HL-60 (cell line): ENCODE data around the gene PXDN.
"Not testable (repeated sequence)": the region's sequence is repeated elsewhere in the genome, so short reads cannot be mapped to it uniquely, and the experiment has no call there.

Experiments used
- DNase-seq, 2 experiments: peaks; one replicate each; pipeline ENCODE4 v3.0.0-alpha.2; 2010 to 2020; ENCODE audit warnings: low read depth in 1 of 2, low spot score in 1 of 2
- H3K27ac ChIP-seq: fragments of 250-450 bp; sonication (Bioruptor Pico); replicated peaks from 2 replicates; pipeline ENCODE4 v1.5.1; 2020; ENCODE audit warnings: mild to moderate bottlenecking, moderate library complexity
- H3K27me3 ChIP-seq: fragments of 250-450 bp; sonication (Bioruptor Pico); 2 replicates; pipeline ENCODE4 v1.5.1; 2021; ENCODE audit warnings: mild to moderate bottlenecking, moderate library complexity; ENCODE audit not compliant: insufficient read depth, poor library complexity, severe bottlenecking
- H3K4me3 ChIP-seq: replicated peaks from 2 replicates; pipeline ENCODE4 v1.5.1; 2011; ENCODE audit warnings: mild to moderate bottlenecking, control low read depth, low read length; ENCODE audit not compliant: insufficient read depth
- CTCF ChIP-seq: IDR thresholded peaks from one replicate; pipeline ENCODE4 v1.5.1; 2011; ENCODE audit warnings: low read length, control low read depth, inconsistent platforms; ENCODE audit not compliant: insufficient read depth
- GABPA ChIP-seq: IDR thresholded peaks from 2 replicates; pipeline ENCODE4 v1.6.1; 2012; ENCODE audit warnings: low read depth
- POLR2AphosphoS5 ChIP-seq: IDR thresholded peaks from 2 replicates; pipeline ENCODE4 v1.6.1; 2012; ENCODE audit warnings: low read depth
- REST ChIP-seq: IDR thresholded peaks from 2 replicates; pipeline ENCODE4 v1.6.1; 2012; ENCODE audit warnings: low read depth; ENCODE audit not compliant: insufficient replicate concordance
- SPI1 ChIP-seq: IDR thresholded peaks from 2 replicates; pipeline ENCODE4 v1.6.1; 2012; ENCODE audit warnings: low read depth, mild to moderate bottlenecking, borderline replicate concordance

Gene PXDN

GRCh38 chr2:1716441-1716840 lies 27.9 kb downstream of the PXDN start:
- H3K27ac ChIP-seq = no peak overlapping the region
- H3K4me3 ChIP-seq = no peak overlapping the region
- H3K27me3 ChIP-seq = no peaks in the 10 kb centered on the region
- no peak for DNase-seq
- TF ChIP-seq SPI1 = no peak
- TF ChIP-seq POLR2AphosphoS5 = no peak
- no peak for TF ChIP-seq GABPA
- no peak for TF ChIP-seq REST
- TF ChIP-seq CTCF = no peak

- not testable (repeated sequence) for H3K27ac ChIP-seq, H3K4me3 ChIP-seq, H3K27me3 ChIP-seq, DNase-seq
Observed at GRCh38 chr2:1716014-1716305, 28.4 kb downstream of the PXDN start.

- no peaks in the 10 kb centered on the region for H3K27me3 ChIP-seq
- no peak for DNase-seq
- TF ChIP-seq SPI1 = no peak
- TF ChIP-seq POLR2AphosphoS5 = no peak
- no peak for TF ChIP-seq REST
- no peak for TF ChIP-seq CTCF
- no peak for TF ChIP-seq GABPA
- no peak overlapping the region for H3K27ac ChIP-seq
- no peak overlapping the region for H3K4me3 ChIP-seq
Observed at GRCh38 chr2:1715184-1716013, 28.9 kb downstream of the PXDN start.

GRCh38 chr2:1714291-1715064 lies 29.8 kb downstream of the PXDN start:
- no peaks in the 10 kb centered on the region for H3K27me3 ChIP-seq
- no peak for DNase-seq
- no peak overlapping the region for H3K27ac ChIP-seq
- H3K4me3 ChIP-seq = no peak overlapping the region
- TF ChIP-seq SPI1 (no peak), POLR2AphosphoS5 (no peak), CTCF (no peak), GABPA (no peak), REST (no peak)
